GM10266 (cell line): ENCODE measurements around the gene ACSL5.
A peak's percentile ranks its signal among the peaks of the same experiment; 100 is the strongest.

ENCODE experiments used
- DNase-seq: peaks from one replicate; pipeline ENCODE4 v3.0.0; 2012; ENCODE audit errors: extremely low spot score
- TF ChIP-seq, protein P1 (sequence below): IDR thresholded peaks from 2 replicates; pipeline ENCODE4 v1.5.1; 2012; ENCODE audit warnings: mild to moderate bottlenecking, low read depth; ENCODE audit not compliant: control insufficient read depth, insufficient read depth; ENCODE audit errors: missing control alignments

The ACSL5 gene

DNA sequence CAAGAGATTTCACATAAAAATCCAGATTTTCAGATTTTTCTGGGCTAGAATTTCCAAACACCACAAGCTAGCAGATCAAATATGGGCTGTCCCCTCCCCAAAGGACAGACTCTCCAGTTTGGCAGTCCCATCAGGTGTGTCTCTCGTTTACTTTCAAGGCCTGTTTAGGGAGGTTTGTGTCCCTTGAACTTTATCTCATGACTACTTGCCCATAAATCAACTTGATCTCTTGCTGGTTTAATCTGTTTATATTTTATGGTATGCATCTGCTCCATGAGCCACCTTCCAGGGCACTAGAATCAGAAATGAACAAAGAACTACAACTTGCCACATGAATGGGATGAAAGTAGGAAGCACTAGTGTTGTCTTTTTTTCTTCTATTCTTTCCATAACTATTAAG is 67.6 kb downstream of the ACSL5 start:
- no peak for DNase-seq
- TF ChIP-seq, protein P1, sequence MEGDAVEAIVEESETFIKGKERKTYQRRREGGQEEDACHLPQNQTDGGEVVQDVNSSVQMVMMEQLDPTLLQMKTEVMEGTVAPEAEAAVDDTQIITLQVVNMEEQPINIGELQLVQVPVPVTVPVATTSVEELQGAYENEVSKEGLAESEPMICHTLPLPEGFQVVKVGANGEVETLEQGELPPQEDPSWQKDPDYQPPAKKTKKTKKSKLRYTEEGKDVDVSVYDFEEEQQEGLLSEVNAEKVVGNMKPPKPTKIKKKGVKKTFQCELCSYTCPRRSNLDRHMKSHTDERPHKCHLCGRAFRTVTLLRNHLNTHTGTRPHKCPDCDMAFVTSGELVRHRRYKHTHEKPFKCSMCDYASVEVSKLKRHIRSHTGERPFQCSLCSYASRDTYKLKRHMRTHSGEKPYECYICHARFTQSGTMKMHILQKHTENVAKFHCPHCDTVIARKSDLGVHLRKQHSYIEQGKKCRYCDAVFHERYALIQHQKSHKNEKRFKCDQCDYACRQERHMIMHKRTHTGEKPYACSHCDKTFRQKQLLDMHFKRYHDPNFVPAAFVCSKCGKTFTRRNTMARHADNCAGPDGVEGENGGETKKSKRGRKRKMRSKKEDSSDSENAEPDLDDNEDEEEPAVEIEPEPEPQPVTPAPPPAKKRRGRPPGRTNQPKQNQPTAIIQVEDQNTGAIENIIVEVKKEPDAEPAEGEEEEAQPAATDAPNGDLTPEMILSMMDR, result no peak

DNA sequence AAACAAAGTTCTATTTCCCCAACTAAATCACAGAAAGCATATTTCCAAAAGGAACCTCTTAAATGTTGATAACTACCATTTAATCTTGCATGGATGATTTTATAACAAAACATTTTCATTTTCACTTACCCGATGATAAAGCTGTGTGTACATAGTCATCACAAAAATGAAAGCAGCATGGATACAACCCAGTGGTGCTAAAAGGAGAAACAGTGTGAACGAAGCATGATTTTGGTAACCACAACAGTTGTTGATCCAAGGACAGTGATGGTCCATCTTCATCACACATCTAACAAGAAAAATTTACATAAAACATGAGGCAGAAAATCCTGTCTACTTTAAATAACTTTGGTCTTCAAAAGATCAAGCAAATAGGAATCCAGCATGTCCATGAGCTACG is 68.1 kb downstream of the ACSL5 start:
- DNase-seq, result no peak
- TF ChIP-seq, protein P1, result no peak

DNA sequence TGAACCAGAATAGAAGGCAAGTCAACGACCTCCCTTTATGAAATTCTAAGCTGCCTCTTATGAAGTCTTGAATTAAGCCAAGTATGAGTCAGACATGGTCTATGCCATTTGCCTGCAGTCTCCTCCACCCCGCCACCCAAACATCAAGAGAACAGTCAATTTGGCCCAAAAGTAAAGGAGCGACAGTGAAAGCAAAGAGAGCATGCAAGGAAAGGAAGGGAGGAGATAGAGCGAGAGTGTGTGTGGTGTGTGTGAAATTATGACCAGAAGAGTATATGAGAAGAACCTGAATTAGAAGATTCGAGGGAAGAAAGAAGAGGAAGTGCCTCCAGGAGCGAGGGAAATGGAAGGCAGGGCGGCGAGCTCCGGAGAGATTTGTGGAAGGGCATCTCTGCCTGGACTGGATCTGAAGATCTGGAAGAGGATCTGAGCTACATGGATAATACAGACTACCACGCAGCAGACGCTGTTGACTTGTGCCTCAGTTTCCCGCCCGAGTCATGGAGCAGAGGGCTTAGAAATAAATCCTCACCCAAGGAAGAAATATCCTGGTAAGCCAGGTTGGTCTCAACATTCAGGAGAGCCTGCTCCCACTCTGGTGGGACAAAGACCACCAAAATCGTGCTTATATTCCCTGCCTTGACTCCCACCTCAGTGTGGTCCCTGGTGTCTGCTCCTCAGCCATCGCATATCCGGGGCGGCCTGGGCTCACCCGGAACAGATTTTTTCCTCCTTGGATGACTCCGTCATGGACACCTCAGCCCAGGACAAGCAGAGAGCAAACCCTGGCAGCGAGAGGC is 72.3 kb downstream of the ACSL5 start:
- no peak for DNase-seq

DNA sequence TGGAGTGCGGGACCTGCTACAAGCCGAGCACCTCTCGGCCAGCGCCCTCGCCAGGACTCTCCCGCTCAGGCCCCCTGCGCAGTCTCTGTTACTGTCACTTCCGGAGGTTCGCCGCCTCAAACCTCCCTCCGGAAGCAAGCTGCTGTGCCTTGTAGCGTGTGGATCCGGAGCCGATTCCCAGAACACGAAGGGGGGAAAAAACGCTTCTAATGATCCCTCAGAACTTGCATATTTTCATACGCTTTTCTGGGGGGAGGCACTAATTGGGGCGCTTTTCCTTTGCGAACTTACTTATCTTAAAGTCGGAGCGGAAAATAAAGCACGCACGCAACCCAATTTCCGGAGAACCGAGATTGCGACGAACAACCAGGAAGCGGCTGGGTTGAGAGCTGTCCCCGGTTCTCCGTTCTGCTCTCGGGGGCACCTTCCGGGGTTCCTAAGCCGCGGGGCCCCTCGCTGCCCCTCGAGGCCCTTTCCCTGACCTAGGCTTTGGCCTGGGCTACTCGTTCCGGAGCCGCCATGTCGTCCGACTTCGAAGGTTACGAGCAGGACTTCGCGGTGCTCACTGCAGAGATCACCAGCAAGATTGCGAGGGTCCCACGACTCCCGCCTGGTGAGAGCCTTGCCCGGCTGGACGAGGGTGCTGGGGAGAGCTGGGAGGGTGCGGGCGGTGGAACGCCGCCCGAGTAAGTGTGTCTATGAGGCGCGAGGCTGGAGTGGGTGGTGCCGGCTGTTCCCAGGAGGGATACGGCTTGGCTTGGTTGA is 73.1 kb downstream of the ACSL5 start, which contains the start of the genes VTI1A and ZDHHC6:
VTI1A (plus strand) TSS at position 361 of the 765 bp plus-strand sequence; CDS start at position 520, 159 bp downstream.
ZDHHC6 (minus strand) TSS at position 60 of the 765 bp plus-strand sequence. CDS start 1,478 bp downstream, outside the sequence.
- TF ChIP-seq, protein P1, result peak; percentile 29
- peak; percentile 79 for DNase-seq

More for the DNA sequence above, 72.3 kb downstream of the ACSL5 start:
- TF ChIP-seq, protein P1, result no peak

DNA sequence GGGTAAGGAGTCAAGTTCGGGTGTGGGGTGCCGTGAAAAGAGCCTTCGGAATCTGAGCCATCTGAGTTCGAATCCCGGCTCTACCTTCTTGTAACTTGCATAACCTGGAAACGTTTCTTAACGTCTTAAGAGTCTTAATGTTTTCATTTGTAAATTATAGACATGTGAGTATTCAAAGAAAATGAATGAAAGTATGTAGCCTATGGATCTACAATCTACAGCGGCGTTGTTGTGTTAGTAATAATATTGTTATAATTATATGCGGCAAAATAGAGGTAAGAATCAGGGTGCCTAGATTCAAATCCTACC is 73.7 kb downstream of the ACSL5 start:
- TF ChIP-seq, protein P1, result no peak

DNA sequence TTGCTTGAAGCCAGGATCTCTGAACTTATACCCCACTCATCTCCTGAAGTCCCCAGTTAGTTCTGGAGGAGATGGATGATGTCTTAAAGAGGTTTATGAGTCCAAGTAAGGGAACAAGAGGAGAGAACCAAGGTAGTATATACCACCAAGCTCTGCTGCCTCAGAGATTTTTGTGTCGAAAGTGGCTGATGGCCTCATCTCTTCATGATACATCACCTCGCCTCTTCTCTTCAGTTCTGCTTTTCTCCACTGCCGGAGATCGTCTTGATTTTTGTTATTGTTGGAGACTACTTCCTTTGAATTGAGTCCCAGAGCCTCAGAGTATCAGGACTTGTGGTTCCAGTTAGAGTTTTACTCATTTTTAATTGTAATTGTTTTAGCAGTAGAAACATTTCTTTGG is 75.0 kb downstream of the ACSL5 start:
- DNase-seq, result no peak

More for the DNA sequence above, 73.7 kb downstream of the ACSL5 start:
- no peak for DNase-seq

More for the DNA sequence above, 75.0 kb downstream of the ACSL5 start:
- TF ChIP-seq, protein P1, result no peak
